ENCODE data around the gene DNM1.

DNA sequence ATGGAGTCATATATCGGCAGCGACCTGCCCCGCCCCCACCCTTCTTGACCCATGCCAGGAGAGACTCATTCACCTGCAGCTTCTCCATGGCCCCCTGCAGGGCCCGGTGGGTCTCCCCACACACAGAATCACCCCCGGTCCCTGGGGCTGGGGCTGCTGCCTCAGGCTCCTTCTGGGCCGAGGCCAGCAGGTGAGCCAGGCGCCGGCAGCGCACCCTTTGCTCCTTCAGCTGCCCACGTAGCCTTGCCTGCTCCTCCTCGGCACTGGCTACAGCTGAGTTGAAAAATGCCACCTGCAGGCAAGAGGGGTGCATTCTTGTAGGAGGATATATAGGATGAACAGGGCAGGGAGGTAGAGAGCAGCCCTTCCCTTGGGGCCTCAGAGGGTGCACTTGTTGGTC is 54.7 kb downstream of the DNM1 start:
- no peak for TF ChIP-seq POLR2AphosphoS5 (IDR thresholded peaks at IDR 0.05; ENCODE audit: borderline replicate concordance, low read depth, low read length)
- TF ChIP-seq EZH2 (IDR thresholded peaks at IDR 0.05), result no peak
